Heart left ventricle (tissue), 13 donors: Measurements from ENCODE around the gene PREX1.
"Not testable (repeated sequence)": the region's sequence is repeated elsewhere in the genome, so short reads cannot be mapped to it uniquely, and the experiment has no call there.

Experiments
- CTCF ChIP-seq, 12 donors: fragments of 200-600 bp; sonication (generic) in 4 of 12; IDR thresholded peaks; one replicate each; pipeline versions ENCODE4 v1.5.0 to v1.8.0; 2018 to 2022; ENCODE audit warnings: antibody characterized with exemption in 12 of 12, mild to moderate bottlenecking in 5 of 12
- POLR2A ChIP-seq, 2 donors: fragments of 450-650 bp; IDR thresholded peaks; one replicate each; pipeline ENCODE4 v1.6.1; 2017; ENCODE audit warnings: antibody characterized with exemption in 2 of 2, mild to moderate bottlenecking in 2 of 2, moderate library complexity in 2 of 2
- donor health status: ischemic (EF 13 %, LVEDD 7.1; RV severe dilation, severe dysfunction).
- donor health status: DM: no; HTN: yes; CAD: no.
- donor health status: DM: no; HTN: no; CAD: no.
- donor health status: ischemic (EF 25% LVEDD 6.9; RV normal size, moderate dysfunction).
- donor health status: ischemic (EF 25% LVEDD 5.7; RV mildly dilated, moderate dysfunction).
- donor health status: ischemic (EF 35%, LVEDD 5.7; RV mildly dilated, moderate dysfunction).
- donor health status: nonischemic (EF 11% LVEDD 7.7; RV severe dilation, severe dysfunction).
- donor health status: DM: yes; HTN: yes; CAD: no.
- donor health status: PGD.
- donor health status: ischemic (EF 29% LVEDD 5.4; RV normal size, mild dysfunction).
- donor health status: nonischemic (EF 23%, LVEDD 6.1; RV moderate dilation, normal function).

DNA sequence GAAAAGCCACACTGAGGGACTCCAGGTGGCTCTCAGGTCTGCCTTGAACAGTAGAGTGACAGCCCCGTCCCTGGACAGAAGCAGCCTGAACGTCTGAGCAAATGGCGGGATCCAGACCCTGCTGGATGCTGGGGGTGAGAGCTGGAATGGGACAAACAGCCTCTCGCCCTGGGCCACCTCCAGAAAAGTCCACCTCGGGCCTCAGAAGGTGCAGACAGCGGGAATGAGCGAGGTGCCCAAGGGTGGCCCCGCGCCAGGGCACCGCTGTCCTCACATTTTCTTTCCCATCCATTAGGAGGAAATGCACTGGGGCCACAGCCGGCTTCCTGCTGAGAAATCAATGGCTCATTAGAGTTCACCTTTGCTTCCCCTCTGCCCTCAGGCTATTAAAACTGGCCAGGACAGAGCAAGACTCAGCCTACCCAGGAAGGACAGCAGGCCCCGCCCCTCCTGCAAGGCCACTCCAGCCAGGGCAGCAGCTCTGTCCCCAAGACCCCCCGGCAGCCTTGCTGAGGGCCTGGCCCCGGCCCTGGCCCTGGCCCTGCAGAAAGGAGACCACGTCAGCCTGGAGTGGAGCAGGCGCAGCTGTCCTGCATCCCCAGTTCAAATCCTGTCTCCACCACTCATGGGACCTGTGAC lies 229.4 kb downstream of the PREX1 start:
- not testable (repeated sequence) for TF ChIP-seq CTCF, POLR2A (IDR thresholded peaks at IDR 0.05)
